ENCODE measurements around the gene DMRT2.

Gene DMRT2

GRCh38 chr9:1047591-1048230, 2.4 kb upstream of the DMRT2 start:
- H3K36me3 ChIP-seq (ENCODE audit: insufficient read depth, low read length) = no peaks in the 10 kb centered on the region
- WGBS = 5% methylated on average over 23 of the region's 23 CpGs
- no peak overlapping the region for H3K9ac ChIP-seq (ENCODE audit: low read depth, low read length)
- H3K9me3 ChIP-seq (ENCODE audit: insufficient read depth, low read depth, low read length) = no peaks in the 10 kb centered on the region
- no peak overlapping the region for H3K27ac ChIP-seq (ENCODE audit: low read depth, low read length)
- peaks cover 8% of the 10 kb centered on the region for H3K4me1 ChIP-seq (ENCODE audit: insufficient read depth, low read length)
- peak overlapping the region; percentile 22 for H3K4me3 ChIP-seq (ENCODE audit: low read length)
- peaks cover 100% of the 10 kb centered on the region for H3K27me3 ChIP-seq (ENCODE audit: insufficient read depth, low read length)

DNA sequence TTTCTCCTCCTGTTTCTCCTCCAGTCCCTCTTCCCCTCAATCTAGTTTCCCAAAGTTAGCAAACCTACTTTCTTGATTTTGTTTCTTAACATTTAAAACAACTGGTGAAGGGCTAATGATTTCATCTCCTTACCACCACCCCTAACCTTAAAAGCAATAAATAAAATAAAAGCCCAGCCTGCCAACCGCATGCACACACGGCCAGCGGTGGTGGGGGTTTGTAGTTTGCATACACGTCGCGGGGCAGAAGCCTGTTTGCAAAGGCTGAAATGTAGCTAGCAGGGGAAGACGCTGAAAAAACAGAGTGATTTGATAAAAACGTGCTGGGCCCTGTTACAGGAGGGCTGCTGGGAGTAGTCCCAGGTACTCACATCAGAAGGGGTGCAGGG, 1.9 kb upstream of the DMRT2 start:
- no peaks in the 10 kb centered on the region for H3K36me3 ChIP-seq (ENCODE audit: insufficient read depth, low read length)
- peaks cover 100% of the 10 kb centered on the region for H3K27me3 ChIP-seq (ENCODE audit: insufficient read depth, low read length)
- H3K9me3 ChIP-seq (ENCODE audit: insufficient read depth, low read depth, low read length) = no peaks in the 10 kb centered on the region
- no peak overlapping the region for H3K9ac ChIP-seq (ENCODE audit: low read depth, low read length)
- WGBS = under 1% methylated on average over 8 of the region's 8 CpGs
- H3K4me1 ChIP-seq (ENCODE audit: insufficient read depth, low read length) = peaks cover 10% of the 10 kb centered on the region
- no peak overlapping the region for H3K27ac ChIP-seq (ENCODE audit: low read depth, low read length)
- H3K4me3 ChIP-seq (ENCODE audit: low read length) = no peak overlapping the region

- no peak overlapping the region for H3K27ac ChIP-seq (ENCODE audit: low read depth, low read length)
- peaks cover 100% of the 10 kb centered on the region for H3K27me3 ChIP-seq (ENCODE audit: insufficient read depth, low read length)
- no peaks in the 10 kb centered on the region for H3K9me3 ChIP-seq (ENCODE audit: insufficient read depth, low read depth, low read length)
- WGBS = 3% methylated on average over 15 of the region's 15 CpGs
- H3K4me1 ChIP-seq (ENCODE audit: insufficient read depth, low read length) = peaks cover 10% of the 10 kb centered on the region
- no peak overlapping the region for H3K9ac ChIP-seq (ENCODE audit: low read depth, low read length)
- H3K4me3 ChIP-seq (ENCODE audit: low read length) = no peak overlapping the region
- H3K36me3 ChIP-seq (ENCODE audit: insufficient read depth, low read length) = no peaks in the 10 kb centered on the region
Observed at GRCh38 chr9:1048811-1049210, 1.3 kb upstream of the DMRT2 start.

DNA sequence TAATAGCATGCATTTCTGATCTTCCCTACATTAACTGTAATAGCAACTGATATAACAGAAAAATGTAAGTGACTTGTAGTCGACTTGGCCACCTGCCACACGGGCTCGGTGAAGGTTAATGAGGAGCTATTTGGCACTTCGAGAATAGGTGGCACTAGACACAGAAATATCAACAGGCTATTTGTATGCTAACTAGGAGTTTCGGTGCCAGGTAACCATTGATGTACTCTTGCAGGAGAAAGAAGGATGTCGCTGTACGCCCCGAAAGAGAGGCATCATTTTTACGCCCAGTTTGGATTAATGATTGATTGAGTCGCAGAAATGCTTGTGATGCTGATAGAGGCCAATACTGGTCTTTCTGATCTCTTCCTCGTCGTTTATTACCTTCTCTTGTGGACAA, 516 bp upstream of the DMRT2 start:
- H3K4me1 ChIP-seq (ENCODE audit: insufficient read depth, low read length) = peaks cover 10% of the 10 kb centered on the region
- 7% methylated on average over 12 of the region's 12 CpGs for WGBS
- no peak overlapping the region for H3K9ac ChIP-seq (ENCODE audit: low read depth, low read length)
- peaks cover 100% of the 10 kb centered on the region for H3K27me3 ChIP-seq (ENCODE audit: insufficient read depth, low read length)
- H3K27ac ChIP-seq (ENCODE audit: low read depth, low read length) = no peak overlapping the region
- H3K36me3 ChIP-seq (ENCODE audit: insufficient read depth, low read length) = no peaks in the 10 kb centered on the region
- H3K4me3 ChIP-seq (ENCODE audit: low read length) = peak overlapping the region; percentile 54
- H3K9me3 ChIP-seq (ENCODE audit: insufficient read depth, low read depth, low read length) = no peaks in the 10 kb centered on the region

- Histone ChIP-seq H3K4me1 (ENCODE audit: insufficient read depth, low read length) (peaks cover 10% of the 10 kb centered on the region), H3K27ac (ENCODE audit: low read depth, low read length) (no peak overlapping the region), H3K9me3 (ENCODE audit: insufficient read depth, low read depth, low read length) (no peaks in the 10 kb centered on the region), H3K9ac (ENCODE audit: low read depth, low read length) (no peak overlapping the region), H3K4me3 (ENCODE audit: low read length) (peak overlapping the region; percentile 48), H3K36me3 (ENCODE audit: insufficient read depth, low read length) (no peaks in the 10 kb centered on the region), H3K27me3 (ENCODE audit: insufficient read depth, low read length) (peaks cover 100% of the 10 kb centered on the region)
- 9% methylated on average over 13 of the region's 13 CpGs for WGBS
Observed at GRCh38 chr9:1051210-1051583, 1.0 kb downstream of the DMRT2 start.

DNA sequence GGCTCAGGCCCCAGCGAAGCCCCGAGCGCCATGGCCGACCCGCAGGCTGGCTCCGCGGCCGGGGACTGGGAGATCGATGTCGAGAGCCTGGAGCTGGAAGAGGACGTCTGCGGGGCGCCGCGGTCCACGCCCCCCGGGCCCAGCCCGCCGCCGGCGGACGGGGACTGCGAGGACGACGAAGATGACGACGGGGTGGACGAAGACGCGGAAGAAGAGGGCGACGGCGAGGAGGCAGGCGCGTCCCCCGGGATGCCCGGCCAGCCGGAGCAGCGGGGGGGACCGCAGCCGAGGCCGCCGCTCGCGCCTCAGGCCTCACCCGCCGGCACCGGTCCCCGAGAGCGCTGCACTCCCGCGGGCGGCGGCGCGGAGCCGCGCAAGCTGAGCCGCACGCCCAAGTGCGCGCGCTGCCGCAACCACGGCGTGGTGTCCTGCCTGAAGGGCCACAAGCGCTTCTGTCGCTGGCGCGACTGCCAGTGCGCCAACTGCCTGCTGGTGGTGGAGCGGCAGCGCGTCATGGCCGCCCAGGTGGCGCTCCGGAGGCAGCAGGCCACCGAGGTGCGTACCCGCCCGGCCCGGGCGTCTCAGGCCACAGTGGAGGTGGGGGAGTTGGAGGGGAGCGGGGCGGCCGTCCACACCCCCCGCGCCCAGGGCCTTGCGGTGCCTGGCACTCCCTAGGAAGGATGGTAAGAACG, 1.6 kb downstream of the DMRT2 start:
- H3K27me3 ChIP-seq (ENCODE audit: insufficient read depth, low read length) = peaks cover 100% of the 10 kb centered on the region
- peaks cover 10% of the 10 kb centered on the region for H3K4me1 ChIP-seq (ENCODE audit: insufficient read depth, low read length)
- H3K4me3 ChIP-seq (ENCODE audit: low read length) = peak overlapping the region; percentile 48
- H3K36me3 ChIP-seq (ENCODE audit: insufficient read depth, low read length) = no peaks in the 10 kb centered on the region
- under 1% methylated on average over 90 of the region's 90 CpGs for WGBS
- H3K27ac ChIP-seq (ENCODE audit: low read depth, low read length) = no peak overlapping the region
- H3K9ac ChIP-seq (ENCODE audit: low read depth, low read length) = no peak overlapping the region
- H3K9me3 ChIP-seq (ENCODE audit: insufficient read depth, low read depth, low read length) = no peaks in the 10 kb centered on the region

- peaks cover 6% of the 10 kb centered on the region; the same call in 1 of the 2 replicates for H3K4me1 ChIP-seq (ENCODE audit: insufficient read depth, low read length)
- no peaks in the 10 kb centered on the region for H3K36me3 ChIP-seq (ENCODE audit: insufficient read depth, low read length)
- 5% methylated on average over 41 of the region's 41 CpGs for WGBS
- H3K27me3 ChIP-seq (ENCODE audit: insufficient read depth, low read length) = peaks cover 100% of the 10 kb centered on the region
- peak overlapping the region; percentile 48 for H3K4me3 ChIP-seq (ENCODE audit: low read length)
- H3K27ac ChIP-seq (ENCODE audit: low read depth, low read length) = no peak overlapping the region
- no peaks in the 10 kb centered on the region for H3K9me3 ChIP-seq (ENCODE audit: insufficient read depth, low read depth, low read length)
- H3K9ac ChIP-seq (ENCODE audit: low read depth, low read length) = no peak overlapping the region
Observed at GRCh38 chr9:1052365-1053281, 2.5 kb downstream of the DMRT2 start.

GRCh38 chr9:1053282-1053621, 3.1 kb downstream of the DMRT2 start:
- Histone ChIP-seq H3K27ac (ENCODE audit: low read depth, low read length) (no peak overlapping the region), H3K4me1 (ENCODE audit: insufficient read depth, low read length) (peaks cover 6% of the 10 kb centered on the region; the same call in 1 of the 2 replicates), H3K9me3 (ENCODE audit: insufficient read depth, low read depth, low read length) (no peaks in the 10 kb centered on the region), H3K36me3 (ENCODE audit: insufficient read depth, low read length) (no peaks in the 10 kb centered on the region), H3K9ac (ENCODE audit: low read depth, low read length) (no peak overlapping the region), H3K4me3 (ENCODE audit: low read length) (no peak overlapping the region), H3K27me3 (ENCODE audit: insufficient read depth, low read length) (peaks cover 100% of the 10 kb centered on the region)
- 11% methylated on average over 9 of the region's 9 CpGs for WGBS

- WGBS = 13% methylated on average over 6 of the region's 10 CpGs
Observed at GRCh38 chr9:1053986-1054425, 3.8 kb downstream of the DMRT2 start.

DNA sequence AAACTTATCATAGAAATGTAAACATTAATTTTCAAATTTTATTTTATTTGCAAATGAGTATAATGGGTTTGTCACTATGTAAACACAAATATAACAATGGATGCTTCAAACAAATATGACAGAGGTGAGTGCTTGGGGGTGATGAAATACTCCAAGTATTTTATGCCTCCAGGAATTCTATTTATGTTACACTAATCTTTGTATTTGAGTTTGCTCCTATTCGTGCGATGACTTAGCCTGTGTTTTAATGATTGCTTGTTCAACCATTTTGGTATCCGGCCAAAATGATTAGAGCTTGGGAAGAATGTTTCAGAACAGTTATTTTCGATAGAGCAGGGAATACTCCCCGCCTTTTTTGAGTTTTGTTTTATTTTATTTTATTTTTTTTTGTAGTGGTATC, 5.0 kb downstream of the DMRT2 start:
- 81% methylated on average over 5 of the region's 5 CpGs for WGBS
- Histone ChIP-seq H3K4me3 (ENCODE audit: low read length) (no peak overlapping the region), H3K4me1 (ENCODE audit: insufficient read depth, low read length) (peaks cover 6% of the 10 kb centered on the region; the same call in 1 of the 2 replicates), H3K9me3 (ENCODE audit: insufficient read depth, low read depth, low read length) (no peaks in the 10 kb centered on the region), H3K9ac (ENCODE audit: low read depth, low read length) (no peak overlapping the region), H3K27me3 (ENCODE audit: insufficient read depth, low read length) (peaks cover 92% of the 10 kb centered on the region), H3K27ac (ENCODE audit: low read depth, low read length) (no peak overlapping the region), H3K36me3 (ENCODE audit: insufficient read depth, low read length) (no peaks in the 10 kb centered on the region)

More at GRCh38 chr9:1053986-1054425, 3.8 kb downstream of the DMRT2 start:
- Histone ChIP-seq H3K4me3 (ENCODE audit: low read length) (no peak overlapping the region), H3K9ac (ENCODE audit: low read depth, low read length) (no peak overlapping the region), H3K4me1 (ENCODE audit: insufficient read depth, low read length) (peaks cover 6% of the 10 kb centered on the region; the same call in 1 of the 2 replicates), H3K27me3 (ENCODE audit: insufficient read depth, low read length) (peaks cover 99% of the 10 kb centered on the region), H3K27ac (ENCODE audit: low read depth, low read length) (no peak overlapping the region), H3K9me3 (ENCODE audit: insufficient read depth, low read depth, low read length) (no peaks in the 10 kb centered on the region), H3K36me3 (ENCODE audit: insufficient read depth, low read length) (no peaks in the 10 kb centered on the region)

DNA sequence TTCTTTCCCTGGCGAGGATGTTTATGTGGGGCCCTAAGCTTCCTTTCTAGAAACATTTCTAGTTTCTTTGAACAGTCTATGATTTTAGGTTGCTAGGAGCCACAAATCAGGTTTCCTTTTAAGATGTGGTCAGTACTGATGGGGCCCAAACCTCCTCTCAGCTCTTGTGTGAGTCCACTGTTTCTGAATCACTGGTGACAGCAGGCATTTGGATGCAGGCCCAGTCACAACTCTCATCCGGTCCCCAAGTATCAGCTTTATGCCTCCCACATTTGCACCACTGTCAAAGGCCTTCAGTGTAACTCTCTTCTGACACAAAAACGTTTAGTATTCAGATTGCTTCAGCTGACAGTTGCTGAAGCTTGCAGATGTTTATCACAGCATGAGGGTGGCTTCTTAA, 7.8 kb downstream of the DMRT2 start:
- H3K9ac ChIP-seq (ENCODE audit: low read depth, low read length) = no peak overlapping the region
- H3K4me1 ChIP-seq (ENCODE audit: insufficient read depth, low read length) = no peaks in the 10 kb centered on the region
- H3K9me3 ChIP-seq (ENCODE audit: insufficient read depth, low read depth, low read length) = no peaks in the 10 kb centered on the region
- no peaks in the 10 kb centered on the region for H3K36me3 ChIP-seq (ENCODE audit: insufficient read depth, low read length)
- H3K27ac ChIP-seq (ENCODE audit: low read depth, low read length) = no peak overlapping the region
- 52% methylated on average over 3 of the region's 3 CpGs for WGBS
- H3K27me3 ChIP-seq (ENCODE audit: insufficient read depth, low read length) = peaks cover 68% of the 10 kb centered on the region
- no peak overlapping the region for H3K4me3 ChIP-seq (ENCODE audit: low read length)

All from HUES64 (cell line).